COR-L47 (cell line): ENCODE data around the gene LHFPL3.
"Not testable (repeated sequence)": the region's sequence is repeated elsewhere in the genome, so short reads cannot be mapped to it uniquely, and the experiment has no call there.

Experiments used
- DNase-seq: peaks from one replicate; lab custom pipeline; 2025; lab: John Stamatoyannopoulos, UW

Gene LHFPL3

DNA sequence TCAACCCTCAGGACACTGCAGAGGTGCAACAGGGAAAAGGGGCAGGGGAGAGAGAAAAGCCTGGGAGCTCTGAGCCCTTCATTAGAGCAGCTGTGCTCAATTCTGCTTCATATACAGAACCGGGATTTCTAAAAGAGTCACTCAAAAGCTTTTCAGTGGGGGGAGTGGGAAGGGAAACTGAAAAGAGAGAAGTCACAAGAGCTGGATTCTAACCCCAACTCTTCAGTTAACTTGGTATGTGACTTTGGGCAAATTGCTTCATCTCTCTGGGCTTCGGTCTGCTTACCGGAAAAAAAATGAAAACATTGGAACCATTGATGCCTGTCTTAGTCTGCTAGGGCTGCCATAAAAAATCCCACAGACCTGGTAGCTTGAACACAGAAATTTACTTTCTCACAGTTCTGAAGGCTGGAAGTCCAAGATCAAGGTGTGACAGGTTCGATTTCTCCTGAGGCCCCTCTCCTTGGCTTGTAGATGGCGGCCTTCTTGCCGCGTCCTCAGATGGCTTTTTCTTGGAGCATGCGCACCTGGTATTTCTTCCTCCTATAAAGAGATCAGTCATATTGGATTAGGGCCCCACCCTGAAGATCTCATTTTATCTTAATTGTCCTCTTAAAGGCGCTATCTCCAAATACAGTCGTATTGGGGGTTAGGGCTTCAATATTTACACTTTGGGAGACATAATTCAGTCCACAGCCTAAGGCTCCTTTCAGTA lies 567.3 kb downstream of the LHFPL3 start:
- no peak for DNase-seq

DNA sequence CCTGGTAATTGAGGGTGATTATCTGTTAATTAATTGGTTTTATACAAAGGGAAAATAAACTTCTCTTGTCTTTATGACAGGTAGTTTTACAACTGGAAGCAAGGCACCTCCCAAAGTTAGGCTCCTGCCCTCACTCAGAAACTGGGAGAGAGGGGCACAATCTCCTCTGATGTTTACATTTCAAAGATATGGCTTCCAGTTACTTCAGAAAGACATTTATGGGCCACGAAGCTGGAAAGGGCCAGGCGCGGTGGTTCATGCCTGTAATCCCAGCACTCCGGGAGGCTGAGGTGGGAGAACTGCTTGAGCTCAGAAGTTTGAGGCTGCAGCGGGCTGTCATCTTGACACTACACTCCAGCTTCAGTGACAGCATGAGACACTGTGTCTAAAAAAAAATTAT lies 570.0 kb downstream of the LHFPL3 start:
- no peak for DNase-seq

DNA sequence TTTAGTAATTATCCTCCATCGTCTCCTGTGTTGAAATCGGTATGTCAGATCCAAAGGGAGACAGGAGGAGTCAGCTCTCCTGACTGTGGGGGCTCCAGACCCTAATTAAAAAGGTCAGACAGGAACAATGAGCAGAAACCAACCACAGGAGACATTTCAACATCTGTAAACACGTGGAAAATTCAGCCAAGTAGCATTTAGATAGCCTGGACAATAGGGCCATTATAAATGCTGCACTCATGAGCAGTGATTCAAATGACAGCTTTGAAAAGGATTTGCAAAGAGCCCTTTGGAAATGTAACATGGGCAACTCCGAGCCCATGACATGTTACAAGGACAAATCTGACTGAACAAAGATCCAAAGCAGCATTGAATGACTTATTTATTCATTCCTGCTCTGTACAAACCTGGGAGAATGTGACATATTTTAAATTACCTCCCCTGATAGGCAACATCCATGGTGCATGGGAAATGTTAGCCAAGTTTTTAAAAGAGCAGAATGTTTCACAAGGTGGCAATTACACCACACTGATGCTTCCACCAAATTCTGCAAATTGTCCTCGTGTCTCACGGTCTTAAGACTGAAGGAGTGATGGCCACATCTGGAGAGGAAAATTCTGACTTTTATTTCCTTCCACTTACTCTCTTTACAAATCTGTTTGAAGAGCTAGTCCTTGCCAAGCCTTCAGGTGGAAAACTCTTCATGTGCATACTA lies 572.3 kb downstream of the LHFPL3 start:
- DNase-seq, result peak; percentile 52

DNA sequence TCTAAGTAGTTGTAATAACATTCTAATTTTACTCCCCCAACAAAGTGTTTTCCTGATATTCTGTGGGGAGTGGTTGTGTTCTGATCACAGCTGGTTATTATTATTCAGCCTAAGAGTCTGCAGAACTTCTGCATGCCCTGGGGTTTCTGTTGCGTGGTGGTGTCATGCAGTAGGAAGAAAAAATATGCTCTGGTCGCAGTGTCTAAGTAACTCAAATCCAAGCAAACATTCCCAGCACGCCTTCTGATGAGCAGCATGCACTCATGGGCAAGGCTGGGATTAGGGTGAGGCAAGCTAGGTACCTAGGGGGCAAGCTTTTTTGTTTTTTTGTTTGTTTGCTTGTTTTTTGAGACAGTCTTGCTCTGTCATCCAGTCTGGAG lies 572.8 kb downstream of the LHFPL3 start:
- DNase-seq, result no peak

DNA sequence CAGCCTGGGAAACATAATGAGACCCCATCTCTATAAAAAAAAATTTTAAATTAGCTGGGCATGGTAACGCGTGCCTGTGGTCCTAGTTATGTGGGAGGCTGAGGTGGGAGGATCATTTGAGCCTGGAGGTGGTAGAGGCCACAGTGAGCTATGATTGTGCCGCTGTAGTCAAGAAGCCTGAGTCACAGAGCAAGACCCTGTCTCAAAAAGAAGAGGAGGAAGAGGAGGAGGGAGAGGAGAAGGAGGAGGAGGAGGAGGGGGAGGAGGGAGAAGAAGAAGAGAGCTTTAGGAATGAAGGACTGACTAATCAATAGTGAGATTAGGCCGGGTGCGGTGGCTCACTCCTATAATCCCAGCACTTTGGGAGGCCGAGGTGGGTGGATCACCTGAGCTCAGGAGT lies 573.8 kb downstream of the LHFPL3 start:
- DNase-seq, result no peak

DNA sequence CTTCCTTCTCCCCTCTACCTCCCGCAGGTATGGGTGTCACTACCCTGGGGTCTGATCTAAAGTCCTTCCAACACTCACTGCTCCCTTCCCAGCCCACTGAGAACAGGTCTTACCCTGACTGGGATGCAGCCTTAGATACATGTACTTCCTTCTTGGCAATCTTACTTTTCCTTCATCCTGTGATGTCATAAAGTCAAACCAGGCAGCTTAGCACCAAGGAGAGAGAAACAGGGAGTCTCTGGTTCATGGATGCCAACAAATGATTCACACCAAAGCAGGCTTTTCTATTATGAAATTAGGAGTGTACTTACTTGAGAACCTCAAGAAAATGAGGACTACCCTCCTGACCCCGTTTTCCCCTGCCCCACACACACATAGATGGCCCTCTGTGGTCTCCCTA lies 574.6 kb downstream of the LHFPL3 start:
- no peak for DNase-seq

DNA sequence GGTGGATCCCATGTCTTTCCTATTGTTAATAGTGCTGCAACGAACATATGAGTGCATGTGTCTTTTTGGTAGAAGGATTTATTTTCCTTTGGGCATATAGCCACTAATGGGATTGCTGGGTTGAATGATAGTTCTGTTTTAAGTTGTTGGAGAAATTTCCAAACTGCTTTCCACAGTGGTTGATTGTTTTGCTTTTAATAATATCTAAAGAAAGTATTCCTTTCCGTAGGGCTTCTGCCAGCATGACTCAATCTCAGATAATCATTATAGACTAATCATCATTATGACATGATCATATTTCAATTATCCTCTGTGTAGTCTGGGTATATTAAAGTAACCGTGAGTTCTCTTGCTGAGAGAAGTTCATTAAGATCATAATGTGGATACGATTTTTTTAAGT lies 575.4 kb downstream of the LHFPL3 start:
- no peak for DNase-seq

DNA sequence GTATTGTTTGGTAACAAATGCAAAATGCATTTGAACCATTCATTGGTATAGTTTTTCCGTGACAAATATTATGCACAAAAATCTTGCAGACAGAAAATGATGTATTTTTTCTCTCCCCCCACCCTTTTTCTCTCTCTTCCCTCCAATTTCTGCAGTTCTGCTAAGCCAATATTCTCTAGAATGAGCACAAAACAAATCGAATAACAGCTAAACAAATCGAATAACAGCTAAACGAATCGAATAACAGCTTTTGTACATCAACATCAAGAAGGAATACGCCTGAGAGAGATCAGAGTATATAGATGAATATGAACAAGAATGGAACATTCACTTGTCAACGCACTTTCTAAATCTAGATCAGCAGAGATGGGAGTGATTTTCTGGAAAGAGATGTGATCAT lies 577.6 kb downstream of the LHFPL3 start:
- DNase-seq, result no peak

DNA sequence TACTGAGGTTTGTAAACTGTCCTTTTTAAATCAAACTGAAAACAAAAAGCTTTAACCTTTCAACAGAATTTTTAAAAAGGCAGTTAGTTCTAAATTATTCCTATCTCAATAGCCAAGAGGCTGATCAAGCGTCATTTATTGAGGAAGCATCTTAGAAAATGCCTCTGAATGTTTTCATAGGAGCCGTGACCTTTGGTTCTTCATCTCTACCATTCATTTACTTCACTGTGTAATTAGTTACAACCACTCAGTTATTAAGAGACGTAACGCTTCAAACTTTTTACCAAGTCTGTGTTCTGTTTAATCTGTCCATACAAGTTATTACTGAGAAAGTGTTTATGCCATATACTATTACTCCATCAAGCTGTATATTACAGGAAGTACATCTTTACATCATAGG lies 578.2 kb downstream of the LHFPL3 start:
- no peak for DNase-seq

DNA sequence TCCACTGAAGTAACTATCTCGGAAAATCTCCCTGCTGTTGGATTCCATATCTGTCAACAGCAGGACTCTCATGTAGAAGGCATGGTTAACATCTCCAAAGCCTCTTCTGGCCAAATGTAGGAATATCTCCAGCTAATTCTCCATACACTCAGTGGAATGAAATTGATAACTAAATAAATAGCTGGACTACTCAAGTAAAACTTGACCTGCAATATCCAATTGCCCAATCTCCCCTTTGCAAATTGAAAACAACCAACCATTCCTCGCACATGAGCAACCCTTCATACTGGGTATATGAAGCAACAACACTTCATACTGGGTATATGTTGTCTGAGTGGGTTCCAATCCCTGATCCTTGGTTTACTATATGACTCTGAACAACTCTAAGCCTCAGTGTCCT lies 580.2 kb downstream of the LHFPL3 start:
- no peak for DNase-seq

DNA sequence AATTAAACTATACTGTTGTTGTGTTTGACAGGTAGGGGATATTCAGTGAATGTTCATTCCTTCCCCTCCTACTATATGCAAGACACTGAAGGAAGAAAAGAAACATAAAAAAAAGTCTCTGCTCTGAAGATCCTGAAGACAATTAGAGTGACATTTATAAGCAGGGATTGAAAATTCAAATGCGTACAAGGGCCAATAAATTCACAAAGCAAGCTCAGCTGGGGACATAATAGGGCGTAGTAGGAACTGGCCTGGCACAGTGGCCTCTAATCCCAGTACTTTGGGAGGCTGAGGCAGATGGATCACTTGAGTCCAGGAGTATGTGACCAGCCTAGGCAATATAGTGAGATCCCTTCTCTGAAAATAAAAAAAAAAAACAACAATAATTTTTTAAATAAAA lies 580.7 kb downstream of the LHFPL3 start:
- no peak for DNase-seq

DNA sequence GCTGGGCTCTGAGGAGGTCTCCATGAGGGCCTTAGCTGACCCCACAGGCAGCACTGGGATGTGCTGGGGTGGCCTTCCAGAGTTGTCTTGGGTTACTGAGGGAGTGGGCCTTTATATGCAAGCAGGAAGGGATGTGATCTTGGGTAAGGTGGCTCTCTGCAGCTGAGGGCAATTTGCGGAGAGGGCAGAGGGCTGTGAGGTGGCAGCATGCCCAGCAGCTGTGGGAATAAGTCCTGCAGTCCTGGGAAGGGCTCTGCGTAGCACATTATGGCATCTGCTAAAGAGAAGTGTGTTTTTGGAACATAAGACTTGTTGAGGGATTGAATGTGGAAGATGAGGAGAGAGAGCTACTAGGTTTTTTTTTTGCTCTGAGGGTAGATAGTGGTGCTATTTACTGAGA lies 586.0 kb downstream of the LHFPL3 start:
- DNase-seq, result no peak

DNA sequence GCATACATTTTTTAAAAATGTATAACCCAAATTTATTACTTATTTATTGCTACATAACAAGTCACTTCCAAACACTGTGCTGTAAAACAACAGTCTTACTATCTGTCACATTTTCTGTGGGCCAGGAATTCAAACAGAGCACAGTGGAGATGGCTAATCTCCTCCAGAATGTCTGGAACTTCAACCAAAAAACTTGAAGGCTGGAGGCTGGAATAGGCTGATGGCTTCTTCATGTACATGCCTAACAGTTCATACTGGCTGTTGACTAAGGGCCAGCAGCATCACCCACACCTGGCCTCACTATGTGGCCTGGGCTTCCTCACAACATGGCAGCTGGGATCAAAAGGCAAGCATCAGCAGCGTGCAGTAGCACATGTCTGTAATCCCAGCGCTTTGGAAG lies 593.2 kb downstream of the LHFPL3 start:
- DNase-seq, result no peak

DNA sequence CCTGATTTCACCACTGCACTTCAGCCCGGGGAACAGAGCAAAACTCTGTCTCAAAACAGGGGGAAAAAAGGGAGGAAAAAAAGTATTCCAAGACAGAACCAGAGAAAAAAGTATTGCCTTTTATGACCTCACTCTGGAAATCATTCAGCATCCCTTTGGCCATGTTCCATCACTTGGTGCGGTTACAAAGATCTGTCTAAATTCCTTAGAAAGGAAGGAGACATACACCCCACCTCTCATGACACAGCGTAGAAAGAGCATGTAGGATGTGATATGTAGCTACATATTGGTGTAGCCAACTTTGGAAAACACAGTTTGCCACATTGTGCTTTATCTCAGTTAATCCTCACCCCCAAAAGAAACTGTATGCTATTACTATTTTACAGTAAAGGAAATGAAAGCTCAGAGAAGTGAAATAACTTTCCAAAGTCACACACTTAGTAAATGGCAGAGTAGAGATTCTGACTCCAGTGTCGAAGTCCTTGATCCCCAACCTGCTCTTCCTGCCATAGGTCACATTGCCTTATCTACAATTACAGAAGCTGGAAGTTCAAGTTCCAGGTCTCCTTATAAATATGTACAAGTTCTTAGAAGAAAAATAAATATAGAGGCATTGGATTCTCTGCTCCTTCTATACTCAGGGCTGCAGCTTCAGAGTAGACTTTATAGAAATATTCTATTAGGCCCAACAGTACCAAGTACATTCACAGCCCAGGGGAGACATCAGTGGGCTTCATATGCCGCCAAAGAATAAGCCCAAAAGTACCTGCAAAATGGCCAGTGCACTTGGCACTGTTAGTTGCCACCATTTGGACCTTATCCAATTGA lies 594.0 kb downstream of the LHFPL3 start:
- DNase-seq, result no peak

DNA sequence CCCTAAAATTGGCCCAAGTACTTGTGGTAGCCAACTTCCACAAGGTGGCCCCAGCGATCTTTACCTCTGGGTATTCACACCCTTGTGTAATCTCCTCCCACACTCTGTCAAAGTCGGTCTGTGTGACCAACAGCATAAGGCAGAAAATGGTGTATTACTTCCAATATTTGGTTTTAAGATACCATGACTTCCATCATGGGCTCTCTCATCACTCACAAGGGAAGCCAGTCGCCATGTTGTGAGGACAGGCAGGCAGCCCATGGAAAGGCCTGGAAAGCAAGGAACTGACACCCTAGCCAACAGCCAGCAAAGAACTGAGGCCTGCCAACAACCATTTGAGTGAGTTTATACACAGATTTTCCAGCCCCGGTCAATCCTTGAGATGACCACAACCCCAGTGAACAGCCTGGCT lies 594.6 kb downstream of the LHFPL3 start:
- DNase-seq, result peak; percentile 84

DNA sequence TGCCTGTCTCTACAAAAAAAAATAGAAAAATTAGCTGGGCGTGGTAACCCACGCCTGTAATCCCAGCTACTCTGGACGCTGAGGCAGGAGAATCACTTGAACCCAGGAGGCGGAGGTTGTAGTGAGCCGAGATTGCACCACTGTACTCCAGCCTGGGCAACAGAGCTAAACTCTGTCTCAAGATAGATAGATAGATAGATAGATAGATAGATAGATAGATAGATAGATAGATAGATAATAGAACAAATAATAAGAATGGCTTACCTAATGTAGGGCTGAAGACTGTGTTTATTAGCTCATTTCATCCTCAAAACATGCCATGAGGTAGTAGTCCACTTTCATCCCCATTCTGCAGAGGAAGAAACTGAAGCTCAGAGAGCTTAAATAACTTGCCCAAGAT lies 597.8 kb downstream of the LHFPL3 start:
- DNase-seq, result not testable (repeated sequence)

DNA sequence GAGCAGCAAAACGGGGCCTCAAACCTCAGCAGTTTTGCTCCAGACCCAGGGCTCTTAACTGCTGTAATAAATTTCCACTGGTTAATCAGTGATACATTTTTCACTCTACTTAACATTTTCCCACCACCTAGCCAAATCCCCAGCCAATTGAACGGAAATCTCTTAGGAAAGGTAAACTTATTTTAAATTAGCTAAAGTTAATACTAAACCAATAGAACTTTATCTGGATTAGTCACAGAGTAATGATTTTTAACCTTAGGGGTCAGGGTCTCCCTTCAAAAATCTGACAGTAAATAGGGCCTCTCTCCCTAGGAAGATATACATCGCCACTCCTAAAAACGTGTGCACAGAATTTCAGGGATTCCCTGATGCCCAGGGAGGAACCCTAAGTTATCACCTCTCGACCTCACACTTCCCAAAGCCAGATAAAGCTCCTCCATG lies 598.2 kb downstream of the LHFPL3 start:
- no peak for DNase-seq

DNA sequence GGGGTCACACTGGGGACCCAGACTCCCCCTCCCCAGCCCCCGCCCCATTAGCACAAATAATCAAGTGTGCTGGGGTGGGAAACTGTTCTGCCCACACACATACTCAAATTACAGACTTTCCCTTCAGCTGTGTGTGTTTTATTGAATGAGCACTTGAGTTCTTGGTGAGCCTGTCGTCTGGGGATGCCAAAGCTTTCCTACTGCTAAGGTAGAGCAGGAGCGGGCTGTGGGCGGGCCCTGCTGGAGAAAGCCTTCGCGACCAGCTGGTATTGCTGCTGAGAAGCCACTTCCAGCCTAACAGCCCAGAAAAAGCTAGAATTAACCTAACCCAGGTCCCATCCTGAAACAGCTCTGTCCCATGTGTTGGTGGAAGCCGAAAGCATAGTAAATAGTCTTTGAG lies 598.7 kb downstream of the LHFPL3 start:
- DNase-seq, result no peak

DNA sequence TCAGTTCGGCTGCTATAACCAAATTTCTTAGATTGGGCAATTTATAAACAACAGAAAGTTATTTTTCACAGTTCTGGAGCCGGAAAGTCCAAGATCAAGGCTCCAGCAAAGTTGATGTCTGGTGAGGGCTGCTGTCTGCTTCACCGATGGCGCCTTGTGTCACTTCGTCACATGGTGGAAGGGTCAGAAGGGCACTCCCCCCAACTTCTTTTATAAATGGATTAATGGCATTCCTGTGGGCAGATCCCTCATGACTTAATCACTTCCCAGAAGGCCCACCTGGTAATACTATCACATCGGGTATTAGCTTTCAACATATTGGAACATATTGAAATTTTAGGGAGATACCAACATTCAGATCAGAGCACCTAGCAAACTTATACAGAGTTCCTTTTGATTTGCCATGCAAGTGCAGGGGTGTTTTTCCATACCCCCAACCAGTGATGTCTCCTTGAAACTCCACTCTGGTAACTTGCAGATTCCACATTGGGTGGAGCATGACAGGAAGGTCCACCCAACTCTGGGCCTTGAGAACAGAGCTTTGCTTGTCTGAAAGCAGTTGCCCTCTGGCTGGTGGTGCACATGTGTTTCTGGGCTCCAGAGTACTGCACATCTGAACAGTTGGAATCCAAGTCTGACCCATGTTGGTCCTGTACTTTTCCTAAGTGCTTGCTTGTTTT lies 600.5 kb downstream of the LHFPL3 start:
- DNase-seq, result no peak

DNA sequence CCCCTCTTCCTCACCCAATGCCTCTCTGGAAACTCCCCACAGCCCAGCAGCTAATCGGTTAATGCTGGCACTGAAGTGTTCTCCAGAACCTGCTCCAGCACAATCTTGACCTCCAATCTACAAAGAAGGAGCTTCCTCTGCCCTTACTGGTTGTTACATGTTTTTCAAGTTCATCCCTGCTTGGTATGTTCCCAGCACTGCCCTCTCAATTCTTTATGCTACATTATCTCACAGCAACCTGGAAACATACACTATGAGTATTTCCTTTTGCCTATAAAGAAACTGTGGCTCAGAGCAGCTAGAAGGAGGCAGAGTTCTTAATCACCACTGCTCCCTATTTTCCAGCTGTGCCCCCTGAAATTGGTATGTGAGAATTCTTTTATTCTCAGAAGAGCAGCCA lies 601.5 kb downstream of the LHFPL3 start:
- no peak for DNase-seq

DNA sequence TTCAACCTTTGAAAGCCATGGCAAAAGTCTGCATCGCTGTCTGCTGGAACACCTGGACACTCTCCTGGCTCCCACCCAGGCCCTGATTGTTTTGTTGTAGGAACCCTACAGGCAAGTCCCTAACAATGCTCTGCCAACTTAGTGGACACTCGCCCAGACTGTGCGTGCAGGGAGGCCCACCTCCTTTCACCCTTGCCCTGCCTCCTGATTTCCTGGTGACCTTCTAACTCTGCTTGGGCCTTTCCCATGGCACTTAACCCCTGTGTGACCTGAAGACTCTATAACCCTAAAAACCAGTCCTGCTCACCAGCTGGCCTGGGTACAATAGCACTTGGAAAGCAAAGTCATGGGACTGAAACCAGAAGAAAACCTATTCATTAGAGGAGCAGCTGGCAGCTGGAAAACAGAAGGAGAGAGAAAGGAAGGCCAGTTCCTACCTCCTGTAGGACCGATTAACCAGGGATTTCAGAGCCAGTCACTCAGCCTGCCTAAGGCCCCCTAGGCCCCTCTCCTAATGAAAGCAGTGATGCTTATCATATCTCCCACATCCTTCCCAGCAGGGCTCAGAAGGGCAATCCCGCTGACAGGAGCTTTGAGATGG lies 602.9 kb downstream of the LHFPL3 start:
- peak; percentile 23 for DNase-seq

DNA sequence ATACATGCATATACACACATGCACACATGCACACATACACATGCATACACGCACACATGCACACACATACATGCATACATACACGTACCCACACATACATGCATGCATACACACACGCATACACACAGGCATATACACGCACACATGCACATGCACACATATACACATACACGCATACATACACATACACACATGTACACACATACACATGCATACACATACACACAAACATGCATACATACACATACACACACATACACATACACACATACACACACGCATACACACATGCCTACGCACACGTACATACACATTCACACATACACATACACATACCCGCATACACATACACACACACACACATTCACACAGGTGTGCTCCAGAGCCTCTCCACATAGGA lies 604.6 kb downstream of the LHFPL3 start:
- DNase-seq, result no peak
